ENCODE data around the gene TENT5A.

The TENT5A gene

GRCh38 chr6:81713205-81713604, 39.3 kb downstream of the TENT5A start:
- DNase-seq (ENCODE audit: low spot score) (no peak), FAIRE-seq (no peak)

GRCh38 chr6:81708113-81708699, 44.3 kb downstream of the TENT5A start:
- DNase-seq (ENCODE audit: low spot score) (no peak), FAIRE-seq (no peak)

DNA sequence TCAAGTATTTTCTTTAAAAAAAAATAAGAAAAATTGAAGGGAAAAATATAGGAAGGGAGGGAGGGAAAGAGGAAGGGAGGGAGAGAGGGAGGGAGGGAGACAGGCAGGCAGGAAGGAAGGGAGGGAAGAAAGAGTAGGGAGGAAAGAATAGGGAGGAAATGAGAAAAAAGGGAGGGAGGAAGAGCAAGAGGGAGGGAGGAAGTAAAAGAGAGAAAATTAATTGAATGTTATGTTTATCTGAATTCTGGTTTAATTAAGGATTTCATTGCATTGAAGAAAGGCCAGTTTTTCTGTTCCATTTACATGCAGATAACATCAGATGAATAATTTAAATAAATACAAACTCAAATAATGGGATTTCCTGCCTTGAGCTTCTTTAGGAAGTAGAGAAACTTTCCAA, 47.8 kb downstream of the TENT5A start:
- DNase-seq (ENCODE audit: low spot score) (no peak), FAIRE-seq (no peak)

GRCh38 chr6:81700414-81700813, 52.1 kb downstream of the TENT5A start:
- DNase-seq (ENCODE audit: low spot score) (no peak), FAIRE-seq (no peak)

DNA sequence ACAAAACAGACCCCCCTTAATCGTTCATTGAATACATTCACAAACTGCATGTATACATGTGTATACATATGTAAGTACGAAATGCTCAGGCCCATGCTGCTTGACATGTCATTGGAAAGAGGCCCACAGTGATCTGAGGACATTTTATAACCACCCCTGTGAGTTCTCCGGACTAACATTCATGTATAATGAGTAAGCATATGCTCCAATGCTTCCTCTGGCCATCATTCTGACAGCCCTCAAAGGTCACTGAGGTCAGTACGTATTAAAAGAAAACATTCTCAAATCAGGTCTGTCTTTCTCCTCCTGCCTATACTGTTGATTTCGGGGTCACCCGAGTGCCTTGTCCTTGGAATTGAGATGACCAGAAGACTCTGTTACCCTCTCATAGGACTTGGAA, 54.9 kb downstream of the TENT5A start:
- no peak for FAIRE-seq
- DNase-seq (ENCODE audit: low spot score): no peak

DNA sequence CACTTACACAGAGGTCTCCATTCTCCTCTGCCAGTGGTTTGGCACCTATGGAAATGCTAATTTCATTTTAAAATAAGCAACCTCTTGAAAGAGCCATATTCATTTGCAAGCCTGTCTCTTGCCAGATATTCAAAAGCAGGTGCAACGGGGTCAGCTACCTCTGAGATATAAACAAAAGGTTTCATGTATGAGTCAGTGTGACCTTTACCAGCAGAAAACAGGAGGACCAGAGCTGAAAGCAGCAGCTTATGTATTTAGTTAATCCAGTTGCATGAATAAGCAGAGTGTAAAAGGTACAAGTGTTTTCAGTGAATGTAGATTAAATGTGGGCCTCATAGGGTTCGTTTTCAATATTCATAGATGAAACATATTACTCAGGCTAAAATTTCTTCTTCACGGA, 56.0 kb downstream of the TENT5A start:
- FAIRE-seq (no peak), DNase-seq (ENCODE audit: low spot score) (peak; percentile 1)

All from urothelium cell line (cell line).